Spleen (tissue), 7 donors: ENCODE results near the gene FADS3.

Experiments
- CTCF ChIP-seq, 11 experiments: fragments of 200-600 bp in 7 of 11; fragments of 450-650 bp in 4 of 11; sonication (generic) in 4 of 11; IDR thresholded peaks in 8 of 11; conservative IDR thresholded peaks in 3 of 11; 1 replicate in 7 of 11; 2 replicates in 4 of 11; pipeline versions ENCODE4 v1.4.0 to v1.8.0; 2016 to 2021; ENCODE audit warnings: antibody characterized with exemption in 11 of 11, inconsistent platforms in 4 of 11, mild to moderate bottlenecking in 1 of 11
- POLR2A ChIP-seq, 3 donors: fragments of 450-650 bp; IDR thresholded peaks; one replicate each; pipeline ENCODE4 v1.5.1; 2017; ENCODE audit warnings: antibody characterized with exemption in 3 of 3, mild to moderate bottlenecking in 1 of 3
- donor health status: DM: no; HTN: no; CAD: no; lungs with moderate emphysema.
- donor health status: DM: no; HTN: no; CAD: no.
- donor health status: DM: no; HTN: no; CAD: no.

DNA sequence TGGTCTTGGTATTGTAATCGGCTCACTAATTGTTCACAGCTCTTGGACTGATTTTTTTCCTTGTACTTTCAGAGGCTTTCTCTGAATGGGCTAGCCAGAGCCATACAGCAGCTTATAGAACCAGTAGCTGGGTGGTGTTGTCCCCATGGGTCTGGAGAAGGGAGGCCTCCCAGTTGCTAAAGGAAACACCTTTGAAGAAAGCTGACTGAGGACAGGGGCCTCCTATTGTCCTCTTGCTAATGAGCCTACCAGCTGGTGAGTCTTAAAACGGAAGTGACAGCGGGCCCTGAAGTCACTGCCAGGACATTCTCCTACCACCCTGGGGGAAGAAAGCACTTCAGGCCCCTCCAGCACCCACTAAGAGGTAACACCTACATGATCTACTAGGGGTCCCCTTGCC lies 9.9 kb downstream of the FADS3 start:
- TF ChIP-seq CTCF (IDR thresholded peaks at IDR 0.05 in 8 of 11, conservative IDR thresholded peaks at IDR 0.05 in 3 of 11): no peak
- no peak for TF ChIP-seq POLR2A (IDR thresholded peaks at IDR 0.05)
